HL-60/S4 (cell line): ENCODE data around the gene KLHL29.

Experiments
- in situ Hi-C: fragments of 300-500 bp; cut with MboI; formaldehyde crosslinking; loops from 2 replicates; pipeline ENCODE4 v1.14.3; 2022; ENCODE audit warnings: low sequenced_read_pairs

KLHL29 gene

GRCh38 chr2:23664066-23664788 is 279.2 kb downstream of the KLHL29 start:
- in situ Hi-C loops = no loop called here

GRCh38 chr2:23666241-23666979 is 281.4 kb downstream of the KLHL29 start:
- in situ Hi-C loops = no loop called here

GRCh38 chr2:23666980-23667357 is 282.0 kb downstream of the KLHL29 start:
- in situ Hi-C loops = no loop called here

GRCh38 chr2:23668756-23669304 is 283.9 kb downstream of the KLHL29 start:
- in situ Hi-C loops = no loop called here

GRCh38 chr2:23669413-23670244 is 284.6 kb downstream of the KLHL29 start:
- in situ Hi-C loops = no loop called here

- in situ Hi-C loops = no loop called here
Measured at GRCh38 chr2:23670245-23670592, 285.2 kb downstream of the KLHL29 start.

GRCh38 chr2:23673082-23673481 is 288.1 kb downstream of the KLHL29 start:
- in situ Hi-C loops = no loop called here

- in situ Hi-C loops = no loop called here
Measured at GRCh38 chr2:23673830-23674679, 289.1 kb downstream of the KLHL29 start.

GRCh38 chr2:23675506-23675905 is 290.5 kb downstream of the KLHL29 start:
- in situ Hi-C loops = no loop called here

GRCh38 chr2:23677836-23678235 is 292.9 kb downstream of the KLHL29 start:
- in situ Hi-C loops = no loop called here

GRCh38 chr2:23679044-23679443 is 294.1 kb downstream of the KLHL29 start:
- in situ Hi-C loops = no loop called here

- in situ Hi-C loops = no loop called here
Measured at GRCh38 chr2:23680951-23681350, 296.0 kb downstream of the KLHL29 start.

- in situ Hi-C loops = no loop called here
Measured at GRCh38 chr2:23681356-23682140, 296.6 kb downstream of the KLHL29 start.

- in situ Hi-C loops = no loop called here
Measured at GRCh38 chr2:23682481-23682880, 297.5 kb downstream of the KLHL29 start.

- in situ Hi-C loops = no loop called here
Measured at GRCh38 chr2:23683001-23683400, 298.0 kb downstream of the KLHL29 start.

- in situ Hi-C loops = no loop called here
Measured at GRCh38 chr2:23684395-23685176, 299.6 kb downstream of the KLHL29 start.

- in situ Hi-C loops = no loop called here
Measured at GRCh38 chr2:23685181-23685580, 300.2 kb downstream of the KLHL29 start.

- in situ Hi-C loops = no loop called here
Measured at GRCh38 chr2:23685706-23686105, 300.7 kb downstream of the KLHL29 start.
